ENCODE data around the gene ARPC5. TPM values are rescaled to one million over a fixed set of nuclear protein-coding genes. Genes with fewer than 3 reads are reported as not detected.

The ARPC5 gene
- total and polyA plus RNA-seq, 10 of the 15 experiments (the other 5 are each of a cell fraction or from before 2014, with no cell fraction given): 238 to 784 (median 309) TPM

DNA sequence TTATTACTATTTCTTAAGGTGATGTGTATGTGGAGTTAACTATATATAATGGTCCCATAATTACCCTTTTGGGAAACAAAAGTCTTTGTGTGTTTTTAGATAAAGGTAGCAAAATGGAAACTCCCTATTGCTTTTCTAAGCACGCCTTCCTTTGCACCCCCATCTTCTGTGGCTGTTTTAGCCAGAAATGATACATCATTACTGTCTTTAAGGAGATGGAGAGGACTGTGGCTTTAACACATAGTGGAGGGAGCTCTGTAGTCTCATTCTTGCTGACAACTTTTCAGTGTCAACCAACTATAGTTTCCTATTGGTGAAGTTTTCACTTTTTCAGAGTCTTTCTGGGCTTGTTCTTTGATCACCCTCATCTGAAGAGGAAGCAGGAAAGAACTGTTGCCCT, 16.5 kb upstream of the ARPC5 start (continued):
- 0 out of 2 replicates have a peak, but pooled peaks have one; percentile 22 for TF ChIP-seq CBFB (IDR thresholded peaks at IDR 0.05; ENCODE audit: low read depth)
- TF ChIP-seq YY1 (IDR thresholded peaks at IDR 0.05; ENCODE audit: low read depth, low read length): no peak
- TF ChIP-seq ZZZ3 (IDR thresholded peaks at IDR 0.05; ENCODE audit: control insufficient read depth, insufficient read length, low read depth): no peak
- TF ChIP-seq CBX3 (IDR thresholded peaks at IDR 0.05; ENCODE audit: borderline replicate concordance, low read depth): no peak
- TF ChIP-seq NRF1 (conservative IDR thresholded peaks at IDR 0.05; ENCODE audit: low read depth, low read length): no peak
- TF ChIP-seq, protein P1, sequence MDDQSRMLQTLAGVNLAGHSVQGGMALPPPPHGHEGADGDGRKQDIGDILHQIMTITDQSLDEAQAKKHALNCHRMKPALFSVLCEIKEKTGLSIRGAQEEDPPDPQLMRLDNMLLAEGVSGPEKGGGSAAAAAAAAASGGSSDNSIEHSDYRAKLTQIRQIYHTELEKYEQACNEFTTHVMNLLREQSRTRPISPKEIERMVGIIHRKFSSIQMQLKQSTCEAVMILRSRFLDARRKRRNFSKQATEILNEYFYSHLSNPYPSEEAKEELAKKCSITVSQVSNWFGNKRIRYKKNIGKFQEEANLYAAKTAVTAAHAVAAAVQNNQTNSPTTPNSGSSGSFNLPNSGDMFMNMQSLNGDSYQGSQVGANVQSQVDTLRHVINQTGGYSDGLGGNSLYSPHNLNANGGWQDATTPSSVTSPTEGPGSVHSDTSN (IDR thresholded peaks at IDR 0.05; ENCODE audit: insufficient replicate concordance, low read depth, low read length): no peak
- peak; percentile 58 for TF ChIP-seq MEF2B (IDR thresholded peaks at IDR 0.05; ENCODE audit: partially characterized antibody, poor library complexity, severe bottlenecking)
- TF ChIP-seq IKZF1 (conservative IDR thresholded peaks at IDR 0.05): peak; percentile 40; the same call in 1 of the 2 replicates
- TF ChIP-seq, protein P2, sequence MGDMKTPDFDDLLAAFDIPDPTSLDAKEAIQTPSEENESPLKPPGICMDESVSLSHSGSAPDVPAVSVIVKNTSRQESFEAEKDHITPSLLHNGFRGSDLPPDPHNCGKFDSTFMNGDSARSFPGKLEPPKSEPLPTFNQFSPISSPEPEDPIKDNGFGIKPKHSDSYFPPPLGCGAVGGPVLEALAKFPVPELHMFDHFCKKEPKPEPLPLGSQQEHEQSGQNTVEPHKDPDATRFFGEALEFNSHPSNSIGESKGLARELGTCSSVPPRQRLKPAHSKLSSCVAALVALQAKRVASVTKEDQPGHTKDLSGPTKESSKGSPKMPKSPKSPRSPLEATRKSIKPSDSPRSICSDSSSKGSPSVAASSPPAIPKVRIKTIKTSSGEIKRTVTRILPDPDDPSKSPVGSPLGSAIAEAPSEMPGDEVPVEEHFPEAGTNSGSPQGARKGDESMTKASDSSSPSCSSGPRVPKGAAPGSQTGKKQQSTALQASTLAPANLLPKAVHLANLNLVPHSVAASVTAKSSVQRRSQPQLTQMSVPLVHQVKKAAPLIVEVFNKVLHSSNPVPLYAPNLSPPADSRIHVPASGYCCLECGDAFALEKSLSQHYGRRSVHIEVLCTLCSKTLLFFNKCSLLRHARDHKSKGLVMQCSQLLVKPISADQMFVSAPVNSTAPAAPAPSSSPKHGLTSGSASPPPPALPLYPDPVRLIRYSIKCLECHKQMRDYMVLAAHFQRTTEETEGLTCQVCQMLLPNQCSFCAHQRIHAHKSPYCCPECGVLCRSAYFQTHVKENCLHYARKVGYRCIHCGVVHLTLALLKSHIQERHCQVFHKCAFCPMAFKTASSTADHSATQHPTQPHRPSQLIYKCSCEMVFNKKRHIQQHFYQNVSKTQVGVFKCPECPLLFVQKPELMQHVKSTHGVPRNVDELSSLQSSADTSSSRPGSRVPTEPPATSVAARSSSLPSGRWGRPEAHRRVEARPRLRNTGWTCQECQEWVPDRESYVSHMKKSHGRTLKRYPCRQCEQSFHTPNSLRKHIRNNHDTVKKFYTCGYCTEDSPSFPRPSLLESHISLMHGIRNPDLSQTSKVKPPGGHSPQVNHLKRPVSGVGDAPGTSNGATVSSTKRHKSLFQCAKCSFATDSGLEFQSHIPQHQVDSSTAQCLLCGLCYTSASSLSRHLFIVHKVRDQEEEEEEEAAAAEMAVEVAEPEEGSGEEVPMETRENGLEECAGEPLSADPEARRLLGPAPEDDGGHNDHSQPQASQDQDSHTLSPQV (IDR thresholded peaks at IDR 0.05): no peak
- no peak for TF ChIP-seq RELA (IDR thresholded peaks at IDR 0.05; ENCODE audit: borderline replicate concordance, partially characterized antibody)
- TF ChIP-seq SMAD5 (IDR thresholded peaks at IDR 0.05; ENCODE audit: low read depth): no peak
- TF ChIP-seq HCFC1 (IDR thresholded peaks at IDR 0.05; ENCODE audit: low read length): no peak
- no peak for TF ChIP-seq PML (IDR thresholded peaks at IDR 0.05; ENCODE audit: low read length)
- TF ChIP-seq, protein P3, sequence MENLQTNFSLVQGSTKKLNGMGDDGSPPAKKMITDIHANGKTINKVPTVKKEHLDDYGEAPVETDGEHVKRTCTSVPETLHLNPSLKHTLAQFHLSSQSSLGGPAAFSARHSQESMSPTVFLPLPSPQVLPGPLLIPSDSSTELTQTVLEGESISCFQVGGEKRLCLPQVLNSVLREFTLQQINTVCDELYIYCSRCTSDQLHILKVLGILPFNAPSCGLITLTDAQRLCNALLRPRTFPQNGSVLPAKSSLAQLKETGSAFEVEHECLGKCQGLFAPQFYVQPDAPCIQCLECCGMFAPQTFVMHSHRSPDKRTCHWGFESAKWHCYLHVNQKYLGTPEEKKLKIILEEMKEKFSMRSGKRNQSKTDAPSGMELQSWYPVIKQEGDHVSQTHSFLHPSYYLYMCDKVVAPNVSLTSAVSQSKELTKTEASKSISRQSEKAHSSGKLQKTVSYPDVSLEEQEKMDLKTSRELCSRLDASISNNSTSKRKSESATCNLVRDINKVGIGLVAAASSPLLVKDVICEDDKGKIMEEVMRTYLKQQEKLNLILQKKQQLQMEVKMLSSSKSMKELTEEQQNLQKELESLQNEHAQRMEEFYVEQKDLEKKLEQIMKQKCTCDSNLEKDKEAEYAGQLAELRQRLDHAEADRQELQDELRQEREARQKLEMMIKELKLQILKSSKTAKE (IDR thresholded peaks at IDR 0.05; ENCODE audit: low read depth, poor library complexity, severe bottlenecking): no peak
- no peak for TF ChIP-seq MYB (IDR thresholded peaks at IDR 0.05; ENCODE audit: borderline replicate concordance, low read depth, low read length)
- peak; percentile 44; the same call in 1 of the 2 replicates for TF ChIP-seq ATF7 (IDR thresholded peaks at IDR 0.05; ENCODE audit: low read depth)
- peak in 1 of 2 experiments; percentile 38; a peak in 1 of 4 replicates for TF ChIP-seq ETV6 (conservative IDR thresholded peaks at IDR 0.05 in 1 of 2, IDR thresholded peaks at IDR 0.05 in 1 of 2; ENCODE audit: borderline replicate concordance in 1 of 2, low read depth in 1 of 2)
- TF ChIP-seq, protein P4, sequence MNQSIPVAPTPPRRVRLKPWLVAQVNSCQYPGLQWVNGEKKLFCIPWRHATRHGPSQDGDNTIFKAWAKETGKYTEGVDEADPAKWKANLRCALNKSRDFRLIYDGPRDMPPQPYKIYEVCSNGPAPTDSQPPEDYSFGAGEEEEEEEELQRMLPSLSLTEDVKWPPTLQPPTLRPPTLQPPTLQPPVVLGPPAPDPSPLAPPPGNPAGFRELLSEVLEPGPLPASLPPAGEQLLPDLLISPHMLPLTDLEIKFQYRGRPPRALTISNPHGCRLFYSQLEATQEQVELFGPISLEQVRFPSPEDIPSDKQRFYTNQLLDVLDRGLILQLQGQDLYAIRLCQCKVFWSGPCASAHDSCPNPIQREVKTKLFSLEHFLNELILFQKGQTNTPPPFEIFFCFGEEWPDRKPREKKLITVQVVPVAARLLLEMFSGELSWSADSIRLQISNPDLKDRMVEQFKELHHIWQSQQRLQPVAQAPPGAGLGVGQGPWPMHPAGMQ (IDR thresholded peaks at IDR 0.05; ENCODE audit: borderline replicate concordance): no peak
- no peak for TF ChIP-seq TAF1 (IDR thresholded peaks at IDR 0.05; ENCODE audit: borderline replicate concordance, low read depth, low read length)
- TF ChIP-seq, protein P5, sequence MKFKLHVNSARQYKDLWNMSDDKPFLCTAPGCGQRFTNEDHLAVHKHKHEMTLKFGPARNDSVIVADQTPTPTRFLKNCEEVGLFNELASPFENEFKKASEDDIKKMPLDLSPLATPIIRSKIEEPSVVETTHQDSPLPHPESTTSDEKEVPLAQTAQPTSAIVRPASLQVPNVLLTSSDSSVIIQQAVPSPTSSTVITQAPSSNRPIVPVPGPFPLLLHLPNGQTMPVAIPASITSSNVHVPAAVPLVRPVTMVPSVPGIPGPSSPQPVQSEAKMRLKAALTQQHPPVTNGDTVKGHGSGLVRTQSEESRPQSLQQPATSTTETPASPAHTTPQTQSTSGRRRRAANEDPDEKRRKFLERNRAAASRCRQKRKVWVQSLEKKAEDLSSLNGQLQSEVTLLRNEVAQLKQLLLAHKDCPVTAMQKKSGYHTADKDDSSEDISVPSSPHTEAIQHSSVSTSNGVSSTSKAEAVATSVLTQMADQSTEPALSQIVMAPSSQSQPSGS (IDR thresholded peaks at IDR 0.05; ENCODE audit: low read length): peak; percentile 27; the same call in 1 of the 2 replicates

All from GM12878 (cell line).